ENCODE results near the gene ATP7B.
"Not testable (repeated sequence)": the region's sequence is repeated elsewhere in the genome, so short reads cannot be mapped to it uniquely, and the experiment has no call there.

ATP7B gene

GRCh38 chr13:51922771-51923480 is 88.3 kb downstream of the ATP7B start:
- no peak for DNase-seq

GRCh38 chr13:51921790-51922740 is 89.2 kb downstream of the ATP7B start:
- peak in 1 of 51 donors; percentile 13 for DNase-seq

- DNase-seq = no peak
Observed at GRCh38 chr13:51920786-51921185, 90.5 kb downstream of the ATP7B start.

- no peak for DNase-seq
Observed at GRCh38 chr13:51920267-51920666, 91.0 kb downstream of the ATP7B start.

GRCh38 chr13:51919531-51919930 is 91.7 kb downstream of the ATP7B start:
- DNase-seq = no peak

- no peak for DNase-seq
Observed at GRCh38 chr13:51916962-51917361, 94.3 kb downstream of the ATP7B start.

- DNase-seq = no peak
Observed at GRCh38 chr13:51916051-51916818, 95.0 kb downstream of the ATP7B start.

GRCh38 chr13:51914137-51914493 is 97.1 kb downstream of the ATP7B start:
- no peak for DNase-seq

- DNase-seq = peak in 10 of 51 donors; percentile 4 to 43 (median 22)
Observed at GRCh38 chr13:51913421-51914136, 97.7 kb downstream of the ATP7B start.

- no peak for DNase-seq
Observed at GRCh38 chr13:51912511-51913225, 98.6 kb downstream of the ATP7B start.

GRCh38 chr13:51912091-51912490 is 99.2 kb downstream of the ATP7B start:
- peak in 40 of 51 donors; percentile 5 to 78 (median 49) for DNase-seq

- DNase-seq = no peak
Observed at GRCh38 chr13:51910508-51910907, 100.7 kb downstream of the ATP7B start.

GRCh38 chr13:51909265-51909664 is 102.0 kb downstream of the ATP7B start:
- DNase-seq = not testable (repeated sequence)

- DNase-seq = no peak
Observed at GRCh38 chr13:51907040-51907732, 104.1 kb downstream of the ATP7B start.

GRCh38 chr13:51906581-51906980 is 104.7 kb downstream of the ATP7B start:
- DNase-seq = peak in 7 of 51 donors; percentile 2 to 25 (median 5)

GRCh38 chr13:51905787-51906186 is 105.5 kb downstream of the ATP7B start:
- DNase-seq = peak in 1 of 51 donors; percentile 24

- DNase-seq = no peak
Observed at GRCh38 chr13:51902776-51903175, 108.5 kb downstream of the ATP7B start.

GRCh38 chr13:51900471-51900870 is 110.8 kb downstream of the ATP7B start:
- DNase-seq = no peak
